ENCODE measurements around the gene PAX5. TPM values are rescaled to one million over a fixed set of nuclear protein-coding genes. Genes with fewer than 3 reads are reported as not detected.

The PAX5 gene
- total RNA-seq, 1 donor from 2014 or later = 0.18 TPM

- H3K36me3 ChIP-seq = no peaks in the 10 kb centered on the region
- intact Hi-C loops (cut with DNase I) = no loop called here
- H3K27me3 ChIP-seq (ENCODE audit: low read depth) = no peaks in the 10 kb centered on the region
- H3K4me1 ChIP-seq = no peaks in the 10 kb centered on the region
- TF ChIP-seq, protein P1, sequence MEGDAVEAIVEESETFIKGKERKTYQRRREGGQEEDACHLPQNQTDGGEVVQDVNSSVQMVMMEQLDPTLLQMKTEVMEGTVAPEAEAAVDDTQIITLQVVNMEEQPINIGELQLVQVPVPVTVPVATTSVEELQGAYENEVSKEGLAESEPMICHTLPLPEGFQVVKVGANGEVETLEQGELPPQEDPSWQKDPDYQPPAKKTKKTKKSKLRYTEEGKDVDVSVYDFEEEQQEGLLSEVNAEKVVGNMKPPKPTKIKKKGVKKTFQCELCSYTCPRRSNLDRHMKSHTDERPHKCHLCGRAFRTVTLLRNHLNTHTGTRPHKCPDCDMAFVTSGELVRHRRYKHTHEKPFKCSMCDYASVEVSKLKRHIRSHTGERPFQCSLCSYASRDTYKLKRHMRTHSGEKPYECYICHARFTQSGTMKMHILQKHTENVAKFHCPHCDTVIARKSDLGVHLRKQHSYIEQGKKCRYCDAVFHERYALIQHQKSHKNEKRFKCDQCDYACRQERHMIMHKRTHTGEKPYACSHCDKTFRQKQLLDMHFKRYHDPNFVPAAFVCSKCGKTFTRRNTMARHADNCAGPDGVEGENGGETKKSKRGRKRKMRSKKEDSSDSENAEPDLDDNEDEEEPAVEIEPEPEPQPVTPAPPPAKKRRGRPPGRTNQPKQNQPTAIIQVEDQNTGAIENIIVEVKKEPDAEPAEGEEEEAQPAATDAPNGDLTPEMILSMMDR (IDR thresholded peaks at IDR 0.05) = no peak
- H3K4me3 ChIP-seq = no peak overlapping the region
- DNase-seq = no peak
- H3K27ac ChIP-seq = no peak overlapping the region
- no peak for ATAC-seq
- no peaks in the 10 kb centered on the region for H3K9me3 ChIP-seq
These were observed 133.8 kb downstream of the PAX5 start for GRCh38 chr9:36900136-36900855.

DNA sequence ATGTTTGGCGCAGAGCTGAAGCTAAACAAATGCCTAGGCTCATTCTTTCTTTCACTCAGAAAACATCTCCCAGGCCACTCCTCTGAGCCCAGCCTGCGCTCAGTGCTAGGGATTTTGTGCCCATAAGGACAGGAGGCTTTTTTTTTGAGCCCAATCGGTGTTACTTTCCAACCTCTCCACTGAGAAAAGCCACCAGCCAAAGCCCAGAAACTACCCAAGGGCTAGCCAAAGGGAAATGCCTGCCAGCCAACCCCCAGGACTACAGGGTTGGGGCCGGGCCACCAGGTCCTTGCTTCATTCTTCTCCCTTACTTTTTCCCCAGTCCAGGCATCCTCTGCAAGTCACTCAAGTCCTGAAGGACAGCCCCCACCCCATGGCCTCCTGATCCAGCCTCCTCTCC, 134.7 kb downstream of the PAX5 start:
- TF ChIP-seq, protein P1 (IDR thresholded peaks at IDR 0.05) = no peak
- DNase-seq = no peak
- no peak for ATAC-seq

DNA sequence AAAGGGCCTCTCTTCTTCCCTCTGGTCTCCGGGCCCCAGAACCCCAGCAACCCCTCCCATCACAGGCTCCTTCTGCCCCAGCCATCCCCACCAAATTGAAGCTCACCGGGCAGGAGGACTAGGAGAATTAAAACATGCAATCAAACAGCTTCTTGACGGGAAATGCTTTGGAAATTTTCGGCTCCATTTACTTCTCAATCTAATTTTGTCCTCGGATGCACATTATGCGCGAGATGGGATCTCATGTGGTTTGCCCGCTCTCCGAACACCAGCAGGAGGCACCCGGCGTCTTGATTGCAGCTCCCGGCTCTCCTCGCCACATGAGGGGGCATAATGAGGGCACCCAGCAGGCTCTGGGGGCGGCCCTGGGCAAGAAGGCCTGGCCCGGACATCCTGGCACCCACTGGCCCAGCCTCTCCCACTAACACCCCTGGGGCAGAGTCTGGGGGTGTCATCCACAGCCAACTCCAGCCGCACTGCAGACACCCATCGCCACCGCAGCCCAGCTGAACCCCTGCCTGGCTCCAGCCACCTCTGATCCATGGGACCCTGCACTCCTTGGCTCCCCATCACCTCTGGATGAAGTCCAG, 135.5 kb downstream of the PAX5 start:
- intact Hi-C loops (cut with DNase I) = no loop called here

More for the DNA sequence above, 134.7 kb downstream of the PAX5 start:
- Histone ChIP-seq H3K36me3 (no peaks in the 10 kb centered on the region), H3K27me3 (ENCODE audit: low read depth) (no peaks in the 10 kb centered on the region), H3K4me3 (no peak overlapping the region), H3K4me1 (no peaks in the 10 kb centered on the region), H3K27ac (no peak overlapping the region), H3K9me3 (no peaks in the 10 kb centered on the region)
- intact Hi-C loops (cut with DNase I) = no loop called here

GRCh38 chr9:36897478-36897877, 136.6 kb downstream of the PAX5 start:
- H3K27me3 ChIP-seq (ENCODE audit: low read depth) = no peaks in the 10 kb centered on the region
- H3K27ac ChIP-seq = no peak overlapping the region
- intact Hi-C loops (cut with DNase I) = no loop called here
- no peak overlapping the region for H3K4me3 ChIP-seq
- H3K36me3 ChIP-seq = no peaks in the 10 kb centered on the region
- ATAC-seq (no peak), DNase-seq (no peak)
- TF ChIP-seq, protein P1 (IDR thresholded peaks at IDR 0.05) = no peak
- H3K4me1 ChIP-seq = no peaks in the 10 kb centered on the region
- no peaks in the 10 kb centered on the region for H3K9me3 ChIP-seq

More for the DNA sequence above, 135.5 kb downstream of the PAX5 start:
- no peak overlapping the region for H3K4me3 ChIP-seq
- ATAC-seq = no peak
- H3K27ac ChIP-seq = no peak overlapping the region
- H3K27me3 ChIP-seq (ENCODE audit: low read depth) = no peaks in the 10 kb centered on the region
- H3K9me3 ChIP-seq = no peaks in the 10 kb centered on the region
- TF ChIP-seq, protein P1 (IDR thresholded peaks at IDR 0.05) = no peak
- no peak for DNase-seq
- H3K4me1 ChIP-seq = no peaks in the 10 kb centered on the region
- no peaks in the 10 kb centered on the region for H3K36me3 ChIP-seq

GRCh38 chr9:36897019-36897418, 137.0 kb downstream of the PAX5 start:
- ATAC-seq (no peak), DNase-seq (no peak)
- Histone ChIP-seq H3K9me3 (no peaks in the 10 kb centered on the region), H3K4me1 (no peaks in the 10 kb centered on the region), H3K4me3 (no peak overlapping the region), H3K36me3 (no peaks in the 10 kb centered on the region), H3K27ac (no peak overlapping the region), H3K27me3 (ENCODE audit: low read depth) (no peaks in the 10 kb centered on the region)
- TF ChIP-seq, protein P1 (IDR thresholded peaks at IDR 0.05) = no peak
- intact Hi-C loops (cut with DNase I) = no loop called here

All from lower lobe of right lung (tissue), 2 donors.